GM12892 (cell line): Measurements from ENCODE around the gene TTLL11.

Experiments
- POLR2A ChIP-seq: IDR thresholded peaks from 2 replicates; pipeline ENCODE4 v1.6.1; 2011; ENCODE audit warnings: low read depth, low read length, control low read depth
- POLR2AphosphoS5 ChIP-seq: IDR thresholded peaks from 2 replicates; pipeline ENCODE4 v1.6.1; 2011; ENCODE audit warnings: low read depth, low read length, control low read depth

DNA sequence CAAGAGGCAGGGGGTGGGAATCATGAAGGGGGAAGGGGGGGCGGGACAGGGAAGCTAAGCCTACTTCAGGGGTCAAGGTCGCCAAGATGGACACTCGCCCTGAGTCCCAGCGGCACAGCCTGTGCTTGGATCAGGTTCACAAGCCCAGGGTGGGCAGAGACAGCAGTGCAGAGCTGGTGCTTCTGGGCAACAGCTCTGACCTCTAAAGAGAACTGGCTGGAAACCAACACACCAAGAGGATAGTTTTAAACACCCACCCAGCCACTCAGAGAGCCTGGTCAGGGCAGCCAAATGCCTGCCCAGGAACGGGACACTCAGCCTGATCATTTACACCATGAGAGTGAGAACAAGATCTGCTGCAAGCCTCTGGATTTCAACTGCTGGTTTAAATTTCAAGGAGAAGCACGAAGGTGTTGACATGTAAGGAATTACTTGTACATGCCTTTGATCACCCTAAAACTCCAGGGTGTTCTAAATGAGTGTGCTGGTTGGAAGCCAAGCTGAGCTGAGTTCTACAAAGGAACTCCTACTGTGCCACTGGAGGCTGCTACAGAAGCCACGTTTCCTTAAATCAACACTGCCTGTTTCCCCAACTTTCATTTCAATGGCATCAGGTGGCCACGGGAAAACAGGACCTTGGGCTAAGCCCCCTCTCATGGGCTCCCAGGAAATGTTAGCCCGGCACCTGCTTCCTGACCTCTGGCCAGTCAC is 91.5 kb downstream of the TTLL11 start:
- TF ChIP-seq POLR2AphosphoS5 (no peak), POLR2A (no peak)
